GM18502 (cell line): ENCODE measurements around the gene FZD4.
"Not testable (repeated sequence)": the region's sequence is repeated elsewhere in the genome, so short reads cannot be mapped to it uniquely, and the experiment has no call there.

Source experiments
- ATAC-seq: cut with Tn5 transposase; IDR thresholded peaks from one replicate; pipeline ENCODE4 v1.9.1; 2021; ENCODE audit warnings: mild to moderate bottlenecking; ENCODE audit not compliant: unreplicated experiment, poor library complexity

FZD4 gene

DNA sequence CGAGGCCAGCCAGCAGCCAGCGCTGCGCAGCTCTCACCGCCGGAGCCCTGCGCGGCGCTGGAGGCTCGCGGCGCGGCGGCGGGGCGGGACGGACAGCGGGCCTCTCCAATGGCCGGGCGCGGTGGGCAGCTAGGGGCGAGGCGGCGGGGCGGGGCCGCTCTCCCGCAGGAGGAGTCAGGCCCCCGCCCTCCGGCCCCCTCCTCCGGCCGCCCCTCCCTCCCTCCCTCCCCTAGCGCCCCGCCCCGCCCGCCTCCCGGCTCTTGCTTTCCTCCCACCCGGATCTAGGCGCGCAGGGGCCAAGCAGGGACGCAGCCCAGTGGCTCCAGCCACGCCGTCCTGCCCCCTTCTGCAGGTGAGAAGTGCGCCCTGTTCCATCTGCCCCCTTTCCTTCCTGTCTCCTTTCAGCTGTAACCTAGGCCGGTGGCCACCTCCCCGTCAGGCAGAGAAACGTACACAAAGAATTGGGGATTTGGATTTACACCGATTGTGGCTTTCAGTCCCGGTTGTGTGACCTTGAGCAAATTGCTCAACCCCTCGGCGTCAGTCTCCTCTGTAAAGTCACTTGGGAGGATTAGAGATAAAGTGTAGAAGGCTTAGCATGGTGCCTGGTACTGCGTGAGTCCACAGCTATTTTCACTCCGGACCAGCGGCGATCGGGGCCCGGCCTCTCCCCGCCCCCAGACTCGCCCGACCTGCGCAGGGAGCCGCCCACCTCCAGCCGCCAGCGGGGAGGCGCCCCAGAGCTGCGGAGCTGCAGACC, at the start of gene FZD4:
Gene FZD4 (minus strand): TSS at position 35 of the 760 bp plus-strand sequence. CDS start 310 bp downstream, outside the sequence.
- ATAC-seq, result peak; percentile 95

DNA sequence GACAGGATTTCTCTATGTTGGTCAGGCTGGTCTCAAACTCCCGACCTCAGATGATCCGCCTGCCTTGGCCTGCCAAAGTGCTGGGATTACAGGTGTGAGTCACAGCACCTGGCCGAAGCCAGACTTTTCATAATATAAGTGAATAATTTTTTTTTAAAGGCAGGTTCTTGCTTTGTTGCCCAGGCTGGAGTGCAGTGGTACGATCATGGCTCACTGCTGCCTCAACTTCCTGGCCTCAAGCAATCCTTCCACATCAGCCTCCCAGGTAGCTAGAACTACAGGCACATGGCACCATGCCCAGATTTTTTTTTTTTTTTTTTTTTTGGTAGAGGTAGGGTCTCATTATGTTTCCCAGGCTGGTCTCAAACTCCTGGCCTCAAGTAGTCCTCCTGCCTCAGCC, 49.1 kb upstream of the FZD4 start:
- not testable (repeated sequence) for ATAC-seq

DNA sequence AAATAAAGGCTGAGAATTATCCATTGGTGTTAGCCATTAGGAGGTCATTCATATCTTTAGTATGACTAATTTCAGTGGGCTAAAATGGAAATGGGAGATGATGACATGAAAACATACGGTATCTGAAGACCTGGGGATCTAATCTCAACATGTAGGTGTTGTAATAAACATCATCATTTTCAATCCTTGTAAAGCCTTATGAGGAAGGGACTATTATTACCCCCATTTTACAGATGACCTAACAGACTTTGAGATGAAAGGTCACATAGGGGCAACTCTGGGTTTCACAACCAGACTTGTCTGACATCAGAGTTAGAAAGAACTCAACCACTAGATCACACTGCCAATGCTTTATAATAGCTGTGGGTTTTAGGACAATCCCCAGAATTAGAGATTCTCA, 47.7 kb upstream of the FZD4 start:
- ATAC-seq, result no peak

DNA sequence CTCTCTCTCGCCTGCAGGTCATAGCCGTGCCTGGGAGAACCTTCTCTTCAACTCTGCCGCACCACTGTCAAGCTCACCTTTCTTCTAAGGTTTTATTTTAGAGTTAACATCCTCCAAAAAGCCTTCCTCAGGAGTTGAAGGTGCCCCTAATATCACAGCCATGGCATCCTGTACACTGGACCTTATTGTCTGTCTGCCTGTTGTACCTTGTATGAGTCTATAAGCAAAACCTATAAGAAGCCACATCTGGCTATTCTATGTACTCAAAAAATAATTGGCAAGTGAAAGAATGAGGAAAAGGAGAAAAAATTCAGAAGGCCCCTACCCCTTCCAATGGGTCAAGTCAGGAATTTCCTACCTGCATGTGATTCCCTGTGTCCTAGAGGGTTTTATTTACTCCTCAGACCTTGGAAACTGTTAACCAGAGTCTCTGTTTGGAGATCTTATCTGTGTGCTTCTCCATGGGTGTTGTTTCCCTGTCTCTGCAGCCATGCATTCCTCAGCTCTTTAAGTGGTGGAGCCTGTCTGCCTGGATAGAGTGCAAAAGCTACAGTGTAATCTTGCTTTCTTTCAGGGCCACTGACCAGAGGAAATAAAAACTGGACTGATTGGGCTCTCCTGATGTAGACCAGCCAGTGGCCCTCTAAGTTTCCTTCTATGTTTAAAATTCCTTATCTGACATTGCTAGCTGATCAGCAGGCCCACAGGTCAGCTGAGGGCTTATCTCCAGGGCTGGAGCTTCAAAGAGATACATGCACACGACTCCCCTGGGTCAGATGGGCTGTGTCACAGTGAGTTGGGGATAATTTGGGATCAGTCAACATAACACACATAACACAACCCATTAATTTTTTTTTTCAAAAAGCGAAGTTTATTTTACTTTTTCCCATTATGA, 44.9 kb upstream of the FZD4 start:
- ATAC-seq, result no peak

DNA sequence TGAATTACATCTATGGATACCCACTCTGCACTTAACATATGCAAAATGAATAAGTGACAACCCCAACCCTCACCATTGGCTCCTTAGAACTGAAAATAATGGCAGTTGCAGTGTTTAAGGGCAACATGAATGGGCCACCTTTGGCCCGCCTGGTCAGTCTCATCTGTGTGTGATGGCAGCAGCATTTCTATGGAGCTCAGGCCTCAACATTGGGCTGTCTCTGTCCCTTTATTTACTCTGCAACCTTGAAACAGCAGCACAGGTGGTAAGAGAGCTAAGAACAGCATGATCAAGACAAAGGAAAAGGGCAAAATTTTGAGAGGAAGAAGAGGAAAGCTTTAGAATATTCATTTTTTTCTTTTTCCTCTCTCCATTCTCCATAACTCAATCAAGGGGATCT, 44.2 kb upstream of the FZD4 start:
- no peak for ATAC-seq

DNA sequence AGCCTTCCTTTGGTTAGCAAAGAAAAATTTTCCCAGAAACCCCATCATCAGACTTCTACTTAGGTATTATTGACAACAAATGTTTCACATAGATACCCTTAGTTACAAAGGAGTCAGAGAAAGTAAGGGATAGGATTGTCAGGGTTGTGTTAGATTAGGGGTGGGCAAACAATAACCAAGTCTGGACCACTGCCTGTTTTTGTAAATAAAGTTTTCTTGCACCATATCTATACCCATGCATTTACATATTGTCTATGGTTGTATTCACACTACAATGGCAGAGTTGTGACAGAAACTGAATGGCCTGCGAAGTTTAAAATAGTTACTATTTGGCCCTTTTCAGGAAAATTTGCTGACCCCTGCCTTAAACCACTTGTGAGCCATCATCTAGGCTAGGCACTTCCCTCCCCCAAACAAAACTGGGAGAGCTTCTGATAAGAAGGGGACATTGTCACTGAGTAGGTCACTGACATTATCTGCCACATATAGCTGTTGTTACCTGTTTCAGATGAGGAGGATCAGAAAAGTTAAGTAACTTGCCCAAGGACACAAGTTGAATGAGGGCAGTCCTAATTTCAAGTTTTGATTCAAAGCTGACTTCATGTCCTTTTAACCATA, 41.9 kb upstream of the FZD4 start:
- ATAC-seq, result no peak

DNA sequence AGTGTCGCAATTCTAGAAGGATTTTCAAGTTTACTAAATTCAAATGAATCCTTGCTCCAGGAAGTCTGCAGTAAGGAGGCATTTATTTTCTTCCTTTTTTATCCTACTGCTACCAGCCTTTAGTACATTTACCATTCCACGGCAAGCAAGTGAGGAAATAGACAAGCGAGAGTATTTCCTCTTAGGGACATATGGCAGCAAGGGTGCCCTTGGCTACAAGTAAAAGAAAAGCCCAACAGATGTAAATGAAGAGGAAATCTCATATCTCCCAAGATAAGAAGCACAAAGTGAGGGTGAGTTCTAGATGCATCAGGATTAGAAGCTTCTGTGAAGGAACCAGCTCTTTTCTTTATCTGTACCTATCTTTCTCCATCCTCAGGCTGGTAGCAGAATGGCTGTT, 37.8 kb upstream of the FZD4 start:
- no peak for ATAC-seq

DNA sequence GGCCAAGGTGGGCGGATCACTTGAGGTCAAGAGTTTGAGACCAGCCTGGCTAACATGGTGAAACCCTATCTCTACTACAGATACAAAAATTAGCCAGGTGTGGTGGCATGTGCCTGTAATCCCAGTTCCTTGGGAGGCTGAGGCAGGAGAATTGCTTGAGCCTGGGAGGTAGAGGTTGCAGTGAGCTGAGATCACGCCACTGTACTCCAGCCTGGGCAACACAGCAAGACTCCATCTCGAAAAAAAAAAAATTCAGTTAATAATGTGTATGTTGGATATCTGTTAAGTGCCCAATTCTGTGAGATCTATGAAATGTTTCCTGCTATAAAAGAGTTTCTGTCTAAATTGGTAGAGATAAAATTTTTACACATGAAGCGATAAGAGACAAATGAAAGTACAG, 37.1 kb upstream of the FZD4 start:
- not testable (repeated sequence) for ATAC-seq

DNA sequence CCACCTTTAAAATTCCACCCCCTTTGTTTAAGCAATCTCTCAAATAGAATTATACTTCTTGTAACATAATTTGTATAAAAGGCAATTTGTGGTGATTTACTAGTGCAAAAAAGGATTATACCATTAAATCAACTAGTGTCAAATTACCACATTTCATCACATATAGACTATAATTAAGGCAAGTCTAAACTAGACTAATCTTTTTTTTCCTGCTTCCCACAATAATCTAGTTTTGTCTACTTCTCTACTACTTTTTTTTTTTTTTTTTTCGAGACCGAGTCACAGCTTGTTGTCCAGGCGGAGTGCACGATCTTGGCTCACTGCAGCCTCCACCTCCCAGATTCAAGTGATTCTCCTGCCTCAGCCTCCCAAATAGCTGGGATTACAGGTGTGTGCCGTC, 36.1 kb upstream of the FZD4 start:
- no peak for ATAC-seq

DNA sequence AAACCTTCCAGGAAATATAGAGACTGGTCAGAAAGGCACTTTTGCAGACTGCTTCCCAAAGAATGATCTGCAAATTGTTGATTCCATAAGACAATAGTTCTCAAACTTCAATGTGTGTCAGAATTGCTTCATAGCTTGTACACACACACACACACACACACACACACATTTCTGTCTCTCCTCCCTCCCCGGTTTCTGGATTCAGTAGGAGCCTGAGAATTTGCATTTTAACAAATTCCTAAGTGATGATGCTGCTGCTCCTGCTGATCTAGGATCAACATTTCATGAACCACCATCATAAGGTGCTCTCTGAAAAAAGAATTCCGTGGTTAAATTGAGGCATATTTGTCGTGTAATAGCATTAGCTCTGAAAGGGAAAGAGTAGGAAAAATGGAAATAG, 35.3 kb upstream of the FZD4 start:
- ATAC-seq, result no peak

DNA sequence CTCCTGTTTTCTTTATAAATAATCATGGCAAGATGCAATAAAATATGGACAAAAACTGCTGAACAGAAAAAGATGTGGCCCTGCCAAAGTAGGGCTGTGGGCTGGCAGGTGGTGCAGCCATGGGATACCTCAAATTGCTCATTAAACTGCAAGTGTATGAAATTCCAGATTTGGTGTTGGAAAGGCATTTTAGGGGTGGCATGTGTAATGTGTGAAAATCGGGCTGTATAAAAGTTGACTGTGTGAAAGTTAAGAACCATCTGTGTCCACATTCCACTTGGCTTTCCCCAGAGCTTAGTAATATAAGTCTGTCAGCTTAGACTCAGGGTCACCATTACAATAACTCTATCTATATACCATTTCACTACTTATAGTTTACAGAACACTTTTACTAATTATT, 34.8 kb upstream of the FZD4 start:
- ATAC-seq, result no peak

DNA sequence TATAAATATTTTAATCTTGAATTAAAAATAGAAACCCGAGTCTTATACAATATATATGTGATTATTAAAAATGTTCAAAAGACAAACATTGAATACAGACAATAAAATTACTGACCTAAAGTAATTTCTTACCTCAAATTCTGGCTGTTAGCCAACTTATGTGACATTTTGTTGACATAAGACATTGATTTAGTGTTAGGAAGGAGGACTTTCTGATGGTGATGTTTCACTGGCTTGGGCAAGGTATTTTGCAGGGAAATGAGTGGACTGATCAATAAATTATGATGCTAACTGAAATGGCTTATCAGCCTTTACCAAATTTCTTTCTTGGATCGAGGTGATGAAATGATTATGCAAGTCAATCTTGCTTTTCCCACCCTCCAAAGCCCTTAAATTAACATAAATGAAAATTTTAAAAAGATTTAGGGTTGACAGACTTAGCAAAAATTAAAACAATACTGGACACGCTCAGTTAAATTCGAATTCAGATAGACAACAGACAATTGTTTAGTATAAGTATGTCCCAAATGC, 33.2 kb upstream of the FZD4 start:
- ATAC-seq, result no peak

DNA sequence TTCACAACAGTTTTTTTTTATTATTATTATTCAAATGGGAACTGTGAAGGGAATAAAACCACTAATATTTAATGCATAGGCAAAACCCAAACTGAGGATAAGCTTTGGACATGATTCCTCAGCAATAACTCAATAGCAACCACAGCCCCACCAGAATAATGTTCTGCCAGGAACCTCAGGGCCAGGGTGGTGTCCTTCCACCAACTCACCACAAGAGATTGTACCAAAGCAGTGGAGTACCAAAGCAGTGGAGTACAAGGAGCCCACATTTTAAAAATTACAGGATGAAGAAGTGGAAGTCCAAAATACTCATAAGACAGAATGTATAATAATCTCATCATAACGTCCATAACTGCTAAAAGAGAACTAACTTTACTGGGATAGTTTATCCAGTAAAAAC, 32.5 kb upstream of the FZD4 start:
- no peak for ATAC-seq

DNA sequence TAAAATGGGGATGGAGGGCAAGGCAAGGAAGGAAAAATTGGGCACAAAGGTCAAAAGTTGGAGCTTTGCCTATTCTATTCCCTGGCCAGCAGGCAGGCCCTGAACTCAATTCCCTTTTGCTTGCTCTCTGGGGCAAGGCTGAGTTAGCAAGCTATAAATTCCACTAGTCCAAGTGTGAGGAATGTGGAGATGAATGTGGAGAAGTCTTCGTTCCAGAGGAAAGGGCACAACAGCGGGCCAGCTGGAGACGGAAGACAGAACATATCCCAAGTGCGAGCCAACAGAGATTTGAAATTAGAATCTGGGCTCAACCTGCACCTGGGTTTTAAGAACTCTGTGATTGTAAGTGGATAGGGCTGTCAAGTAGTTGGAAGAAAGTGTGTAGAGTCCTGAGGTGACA, 29.5 kb upstream of the FZD4 start:
- no peak for ATAC-seq

DNA sequence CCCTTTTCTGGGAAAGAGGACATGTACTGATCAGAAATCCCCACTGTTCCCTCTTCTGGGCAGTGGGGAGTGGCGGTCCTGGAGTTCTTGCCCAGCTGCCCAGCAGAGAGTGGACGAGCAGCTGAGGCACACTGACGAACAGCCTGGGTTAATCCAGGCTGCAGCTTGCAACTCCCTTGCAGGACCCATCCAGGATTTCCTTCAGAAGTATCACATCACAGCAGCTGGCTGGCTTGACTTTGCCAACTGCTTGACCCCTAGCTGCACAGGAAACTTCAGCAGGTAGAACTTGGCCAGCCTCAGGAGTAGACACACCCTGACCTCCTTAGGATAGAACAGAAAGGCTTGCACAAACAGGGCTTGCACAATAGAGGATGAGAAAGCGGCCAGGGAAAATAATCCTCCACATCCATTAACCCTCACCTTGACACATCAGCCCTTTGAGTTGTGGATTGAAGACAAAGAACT, 27.9 kb upstream of the FZD4 start:
- ATAC-seq, result no peak

DNA sequence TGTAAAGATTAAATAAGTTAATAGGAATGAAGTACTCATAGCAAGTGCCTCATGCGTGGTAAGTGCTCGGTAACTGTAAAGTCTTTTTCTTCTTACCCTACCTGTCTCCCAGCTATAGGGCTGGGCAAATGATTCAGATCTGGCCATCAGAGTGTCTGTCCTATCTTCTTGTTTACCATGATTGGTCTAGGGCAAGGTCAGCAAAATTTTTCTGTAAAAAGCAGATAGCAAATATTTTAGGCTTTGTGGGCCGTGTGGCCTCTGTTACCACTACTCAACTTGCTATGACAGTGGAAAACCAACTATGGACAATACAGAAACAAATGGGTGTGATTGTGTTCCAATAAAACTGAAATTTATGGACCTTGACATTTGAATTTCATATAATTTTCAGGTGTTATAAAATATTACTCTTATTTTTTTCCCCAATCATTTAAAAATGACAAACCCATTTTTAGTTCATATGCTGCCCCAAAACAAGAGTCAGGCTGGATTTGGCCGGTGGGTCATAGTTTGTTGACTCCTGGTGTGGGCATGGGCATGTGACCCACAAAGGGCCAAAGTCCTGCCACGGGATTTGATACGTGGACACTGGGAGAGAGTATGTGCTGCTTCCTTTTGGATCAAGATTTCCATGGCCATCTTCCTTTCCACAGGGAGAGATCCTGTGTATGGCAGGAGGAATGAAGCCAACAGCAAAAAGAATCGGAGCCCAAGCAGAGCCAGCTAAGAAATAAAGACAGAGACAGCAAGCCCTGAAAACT, 26.8 kb upstream of the FZD4 start:
- no peak for ATAC-seq

DNA sequence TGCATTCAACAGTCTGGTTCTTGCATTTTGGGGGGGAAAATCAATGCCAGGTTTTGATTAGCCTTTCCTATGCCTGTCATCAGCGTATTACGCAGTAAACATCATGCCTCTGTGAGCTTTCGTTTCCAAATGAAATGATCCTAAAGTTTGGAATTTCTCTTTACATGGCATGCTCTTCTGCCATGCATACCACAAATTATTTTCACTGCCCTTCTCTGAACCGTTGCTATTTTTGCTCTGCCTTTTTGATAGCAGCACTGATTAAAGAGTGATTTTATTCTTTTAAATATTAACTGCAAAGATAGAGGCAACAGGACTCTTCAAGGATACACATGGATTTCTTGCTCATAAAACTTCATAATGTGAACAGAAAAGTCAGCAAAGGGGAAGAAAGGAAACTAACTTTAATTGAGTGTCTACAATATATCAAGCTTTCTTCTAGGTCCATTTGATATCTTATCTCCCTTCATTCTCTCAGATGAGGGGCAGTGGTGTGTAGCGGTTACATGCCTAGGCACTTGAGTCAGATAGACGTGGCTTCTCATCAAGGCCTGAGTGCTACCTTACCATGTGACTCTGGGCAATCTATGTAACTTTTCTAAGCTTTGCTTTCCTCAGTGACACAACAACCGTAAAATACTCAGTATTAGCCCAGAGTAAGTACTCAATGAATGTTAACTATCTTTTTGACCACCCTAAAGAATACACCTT, 25.0 kb upstream of the FZD4 start:
- no peak for ATAC-seq

DNA sequence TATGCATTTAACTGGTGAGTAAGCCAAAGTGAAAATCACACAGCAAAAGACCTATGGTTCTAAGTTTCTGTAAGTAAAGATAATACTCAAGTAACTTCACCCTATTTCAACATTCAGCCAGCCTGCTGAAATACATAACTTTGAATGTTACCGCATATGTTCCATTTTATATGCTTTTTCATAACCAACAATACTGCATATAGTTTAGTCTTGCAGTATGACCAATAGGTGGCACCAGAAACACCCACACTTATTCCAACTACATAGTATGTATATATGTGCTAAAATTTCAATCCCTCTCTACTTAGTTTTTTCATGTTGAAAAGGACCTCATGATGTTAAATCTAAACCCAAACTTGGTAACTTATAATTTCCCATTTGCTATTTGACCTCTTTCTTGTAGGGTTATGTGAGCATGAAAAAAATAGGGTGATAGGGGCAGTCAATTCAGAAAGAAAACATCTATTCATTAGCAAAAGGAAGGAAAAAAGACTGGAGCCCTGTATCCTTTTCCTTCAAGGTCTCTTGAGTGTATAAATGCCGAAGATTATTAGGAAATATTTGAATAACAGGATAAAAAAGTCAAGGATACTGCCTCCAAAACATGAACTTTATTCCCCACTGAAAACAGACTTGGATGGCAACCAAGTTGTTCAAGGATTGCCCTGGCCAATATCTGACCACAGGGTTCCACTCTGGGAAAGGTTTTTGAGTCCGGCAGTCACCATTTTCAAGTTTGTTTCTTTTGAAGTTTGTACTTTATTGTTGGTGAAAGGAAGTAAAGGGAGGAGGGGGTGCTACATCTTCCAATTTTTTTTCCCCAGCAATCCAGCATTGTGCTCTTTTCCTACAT, 23.8 kb upstream of the FZD4 start:
- ATAC-seq, result peak; percentile 59

DNA sequence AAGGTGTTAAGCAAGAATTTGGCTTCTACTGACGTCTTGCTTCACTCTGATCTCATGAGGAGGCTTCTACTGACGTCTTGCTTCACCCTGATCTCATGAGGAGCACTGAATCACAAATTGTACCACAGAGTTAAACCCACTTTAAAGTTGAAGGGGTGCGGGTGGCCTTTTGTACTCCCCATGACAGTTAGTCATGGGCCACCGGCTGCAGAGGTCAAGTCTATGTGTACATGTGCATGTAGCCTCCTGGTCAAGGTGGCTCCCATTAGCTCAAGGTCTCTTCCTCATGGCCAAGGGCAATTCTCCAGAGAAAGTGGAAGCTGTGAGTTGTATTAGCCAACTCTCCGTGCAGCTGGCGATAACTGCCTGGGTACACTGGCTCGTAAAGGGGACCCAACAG, 23.1 kb upstream of the FZD4 start:
- no peak for ATAC-seq
